Mesenteric fat pad (tissue), 1 donor: ENCODE data around the gene C9orf50. TPM values are rescaled to one million over a fixed set of nuclear protein-coding genes. Genes with fewer than 3 reads are reported as not detected.
"Not testable (repeated sequence)": the region's sequence is repeated elsewhere in the genome, so short reads cannot be mapped to it uniquely, and the experiment has no call there.

Experiments
- DNase-seq: peaks from one replicate; pipeline ENCODE4 v3.0.0-alpha.2; 2020; ENCODE audit warnings: low spot score
- total RNA-seq: library from RNA; stranded (reverse); fragmentation: NEBNext Ultra II Directional; extraction: Animal tissue kit (Norgen Biotek cat#: 25700); gene quantifications from one replicate; pipeline ENCODE4 v1.2.1, GENCODE V29; 2021
- donor health status: DM: yes; HTN: yes; CAD: no.

C9orf50 gene
- total RNA-seq, 1 donor from 2014 or later = not detected

- DNase-seq = no peak
These were observed 27.3 kb upstream of the C9orf50 start for GRCh38 chr9:129648092-129648763.

- no peak for DNase-seq
These were observed 26.7 kb upstream of the C9orf50 start for GRCh38 chr9:129647635-129648034.

GRCh38 chr9:129646654-129647053 lies 25.8 kb upstream of the C9orf50 start:
- no peak for DNase-seq

- no peak for DNase-seq
These were observed 25.4 kb upstream of the C9orf50 start for GRCh38 chr9:129646252-129646651.

- DNase-seq = no peak
These were observed 24.0 kb upstream of the C9orf50 start for GRCh38 chr9:129644902-129645301.

- no peak for DNase-seq
These were observed 23.5 kb upstream of the C9orf50 start for GRCh38 chr9:129644365-129644764.

GRCh38 chr9:129643706-129644105 lies 22.8 kb upstream of the C9orf50 start:
- DNase-seq = no peak

- DNase-seq = peak; percentile 99
These were observed 21.1 kb upstream of the C9orf50 start, which contains the start of gene ASB6 for GRCh38 chr9:129641750-129642585. Gene ASB6, minus strand, starts transcription at chr9:129642151. Its CDS starts 152 bp downstream, at chr9:129641999.

- DNase-seq = no peak
These were observed 20.2 kb upstream of the C9orf50 start for GRCh38 chr9:129640871-129641749.

GRCh38 chr9:129640086-129640870 lies 19.4 kb upstream of the C9orf50 start:
- DNase-seq = no peak

GRCh38 chr9:129639756-129640085 lies 18.8 kb upstream of the C9orf50 start:
- no peak for DNase-seq

- DNase-seq = no peak
These were observed 18.2 kb upstream of the C9orf50 start for GRCh38 chr9:129639034-129639630.

GRCh38 chr9:129637673-129638439 lies 17.0 kb upstream of the C9orf50 start:
- no peak for DNase-seq

GRCh38 chr9:129637102-129637501 lies 16.2 kb upstream of the C9orf50 start:
- DNase-seq = no peak

- DNase-seq = not testable (repeated sequence)
These were observed 15.4 kb upstream of the C9orf50 start for GRCh38 chr9:129636343-129636742.

- no peak for DNase-seq
These were observed 14.5 kb upstream of the C9orf50 start for GRCh38 chr9:129635099-129636065.

GRCh38 chr9:129633848-129634247 lies 12.9 kb upstream of the C9orf50 start:
- DNase-seq = no peak

- no peak for DNase-seq
These were observed 12.3 kb upstream of the C9orf50 start for GRCh38 chr9:129633207-129633606.
